ENCODE results near the gene ATG10.
"Not testable (repeated sequence)": the region's sequence is repeated elsewhere in the genome, so short reads cannot be mapped to it uniquely, and the experiment has no call there.

ATG10 gene

GRCh38 chr5:81986126-81986525, 14.3 kb downstream of the ATG10 start:
- H3K4me3 ChIP-seq (ENCODE audit: low read depth, low read length): no peak overlapping the region
- TF ChIP-seq CTCF (IDR thresholded peaks at IDR 0.05; ENCODE audit: low read depth, low read length): no peak

- no peak for TF ChIP-seq CTCF (IDR thresholded peaks at IDR 0.05; ENCODE audit: low read depth, low read length)
- H3K4me3 ChIP-seq (ENCODE audit: low read depth, low read length): no peak overlapping the region
These were observed 17.4 kb downstream of the ATG10 start for GRCh38 chr5:81989204-81989603.

GRCh38 chr5:81994679-81995078, 22.9 kb downstream of the ATG10 start:
- H3K4me3 ChIP-seq (ENCODE audit: low read depth, low read length): no peak overlapping the region
- no peak for TF ChIP-seq CTCF (IDR thresholded peaks at IDR 0.05; ENCODE audit: low read depth, low read length)

- no peak overlapping the region for H3K4me3 ChIP-seq (ENCODE audit: low read depth, low read length)
- no peak for TF ChIP-seq CTCF (IDR thresholded peaks at IDR 0.05; ENCODE audit: low read depth, low read length)
These were observed 23.6 kb downstream of the ATG10 start for GRCh38 chr5:81995407-81995806.

- TF ChIP-seq CTCF (IDR thresholded peaks at IDR 0.05; ENCODE audit: low read depth, low read length): no peak
- no peak overlapping the region for H3K4me3 ChIP-seq (ENCODE audit: low read depth, low read length)
These were observed 32.7 kb downstream of the ATG10 start for GRCh38 chr5:82004511-82004910.

- not testable (repeated sequence) for H3K4me3 ChIP-seq (ENCODE audit: low read depth, low read length)
These were observed 38.0 kb downstream of the ATG10 start for GRCh38 chr5:82009869-82010268.

- no peak overlapping the region for H3K4me3 ChIP-seq (ENCODE audit: low read depth, low read length)
- TF ChIP-seq CTCF (IDR thresholded peaks at IDR 0.05; ENCODE audit: low read depth, low read length): no peak
These were observed 38.9 kb downstream of the ATG10 start for GRCh38 chr5:82010696-82011095.

GRCh38 chr5:82011761-82012160, 39.9 kb downstream of the ATG10 start:
- no peak for TF ChIP-seq CTCF (IDR thresholded peaks at IDR 0.05; ENCODE audit: low read depth, low read length)
- no peak overlapping the region for H3K4me3 ChIP-seq (ENCODE audit: low read depth, low read length)

- not testable (repeated sequence) for H3K4me3 ChIP-seq (ENCODE audit: low read depth, low read length)
These were observed 42.8 kb downstream of the ATG10 start for GRCh38 chr5:82014644-82015043.
